Central memory CD8-positive, alpha-beta T cell (primary cell): ENCODE data around the gene LRRC59.

ENCODE experiments used
- ATAC-seq: fragments of 150-1000 bp; cut with Tn5 transposase; replicated peaks from 2 replicates; pipeline ENCODE4 v1.10.0; 2022; ENCODE audit warnings: mild to moderate bottlenecking, moderate FRiP score, moderate number of reproducible peaks; ENCODE audit not compliant: poor library complexity, severe bottlenecking; ENCODE audit errors: extremely low read depth
- DNase-seq, 2 donors: peaks; one replicate each; pipeline ENCODE4 v3.0.0; 2021; ENCODE audit warnings: low spot score in 2 of 2
- H3K27ac Mint-ChIP-seq: one replicate; pipeline ENCODE4 v1.8.0; 2022; ENCODE audit warnings: low read depth, mild to moderate bottlenecking, moderate library complexity, mixed read lengths
- H3K27me3 Mint-ChIP-seq: one replicate; pipeline ENCODE4 v1.8.0; 2022; ENCODE audit warnings: mixed read lengths
- H3K36me3 Mint-ChIP-seq: one replicate; pipeline ENCODE4 v1.8.0; 2022; ENCODE audit warnings: mild to moderate bottlenecking, moderate library complexity, mixed read lengths; ENCODE audit not compliant: insufficient read depth
- H3K4me1 Mint-ChIP-seq: one replicate; pipeline ENCODE4 v1.8.0; 2022; ENCODE audit warnings: mixed read lengths
- H3K4me3 Mint-ChIP-seq: one replicate; pipeline ENCODE4 v1.8.0; 2022; ENCODE audit warnings: mild to moderate bottlenecking, moderate library complexity, mixed read lengths
- H3K9me3 Mint-ChIP-seq: one replicate; pipeline ENCODE4 v1.8.0; 2022; ENCODE audit warnings: mixed read lengths

Gene LRRC59

DNA sequence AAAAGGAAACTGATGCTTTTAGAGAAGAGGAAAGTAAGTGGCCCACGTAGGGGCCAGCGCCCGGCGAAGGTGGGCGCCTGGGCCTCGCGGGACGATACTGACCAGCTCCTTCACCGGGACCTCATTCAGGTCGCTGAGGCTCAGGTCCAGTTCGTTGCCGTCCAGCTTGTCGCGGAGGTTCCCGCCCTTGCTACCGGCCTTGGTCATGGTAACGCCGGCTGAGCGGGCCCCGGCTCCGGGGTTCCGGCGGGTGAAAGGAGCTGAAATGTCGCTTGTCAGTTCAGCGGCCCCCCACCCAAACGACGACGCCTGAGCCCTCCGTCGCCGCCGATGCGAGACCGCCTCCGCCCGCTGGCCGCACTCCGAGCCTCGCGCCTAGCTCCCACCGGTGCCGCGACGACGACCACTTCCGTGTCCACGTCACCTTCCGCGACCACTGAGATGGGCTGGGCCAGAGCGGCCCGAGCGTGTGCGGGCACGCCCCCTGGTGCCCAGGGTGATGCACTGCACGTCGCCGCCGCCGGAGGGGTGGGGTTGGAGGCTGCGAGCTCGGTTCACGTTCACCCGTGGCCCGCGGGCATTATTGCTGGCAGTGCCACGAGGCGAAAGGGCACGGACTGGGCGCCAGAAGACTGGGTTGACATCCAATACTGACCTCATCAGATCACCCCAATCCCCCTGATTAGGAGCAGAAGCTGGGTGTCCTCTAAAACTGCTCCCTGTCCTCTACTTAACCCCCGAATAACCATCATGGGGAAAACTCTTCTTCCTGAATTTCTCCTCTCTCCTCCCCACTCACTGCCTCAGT is at the start of gene LRRC59:
LRRC59 (minus strand) TSS at position 413 of the 808 bp plus-strand sequence; CDS start at position 207, 206 bp downstream.
- H3K4me1 Mint-ChIP-seq = peaks cover 38% of the 10 kb centered on the region
- H3K27me3 Mint-ChIP-seq = no peaks in the 10 kb centered on the region
- peak within 1 kb of the TSS; percentile 80 for H3K4me3 Mint-ChIP-seq

DNA sequence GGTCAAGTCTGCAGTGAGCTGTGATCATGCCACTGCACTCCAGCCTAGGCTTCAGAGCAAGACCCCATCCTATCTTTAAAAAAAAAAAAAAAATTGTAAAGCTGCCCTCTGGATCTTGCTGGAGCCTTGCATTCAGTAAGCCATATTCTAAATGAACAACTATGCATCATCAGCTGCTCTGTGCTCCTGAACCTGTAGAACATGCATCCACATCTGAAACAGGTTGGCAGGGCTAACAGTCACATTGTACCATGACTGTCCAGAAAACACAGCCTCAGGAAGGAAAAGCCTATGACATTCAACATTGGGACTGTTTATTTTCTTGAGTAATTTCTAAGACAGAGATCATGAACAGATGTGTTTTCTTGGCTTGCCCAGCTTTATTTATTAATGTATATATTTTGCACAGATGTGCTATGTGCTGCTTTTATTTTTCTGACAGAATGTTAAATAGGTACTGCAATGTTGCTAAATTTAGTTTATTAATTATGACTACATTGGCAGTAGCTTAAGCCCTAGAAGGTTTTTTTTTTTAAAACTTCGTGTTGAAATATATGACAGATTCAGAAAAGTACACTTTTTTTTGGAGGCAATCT is 48.5 kb upstream of the LRRC59 start:
- Mint-ChIP-seq H3K4me3 (no peak overlapping the region), H3K27ac (no peak overlapping the region), H3K36me3 (no peaks in the 10 kb centered on the region), H3K27me3 (no peaks in the 10 kb centered on the region), H3K9me3 (no peaks in the 10 kb centered on the region), H3K4me1 (no peaks in the 10 kb centered on the region)
- ATAC-seq (no peak), DNase-seq (no peak)

More for the DNA sequence above, at the start of gene LRRC59:
- no peaks in the 10 kb centered on the region for H3K9me3 Mint-ChIP-seq
- ATAC-seq (peak; percentile 93), DNase-seq (peak; percentile 92 to 98)
- H3K36me3 Mint-ChIP-seq = peaks cover 27% of the 10 kb centered on the region
- peak within 1 kb of the TSS; percentile 62 for H3K27ac Mint-ChIP-seq

DNA sequence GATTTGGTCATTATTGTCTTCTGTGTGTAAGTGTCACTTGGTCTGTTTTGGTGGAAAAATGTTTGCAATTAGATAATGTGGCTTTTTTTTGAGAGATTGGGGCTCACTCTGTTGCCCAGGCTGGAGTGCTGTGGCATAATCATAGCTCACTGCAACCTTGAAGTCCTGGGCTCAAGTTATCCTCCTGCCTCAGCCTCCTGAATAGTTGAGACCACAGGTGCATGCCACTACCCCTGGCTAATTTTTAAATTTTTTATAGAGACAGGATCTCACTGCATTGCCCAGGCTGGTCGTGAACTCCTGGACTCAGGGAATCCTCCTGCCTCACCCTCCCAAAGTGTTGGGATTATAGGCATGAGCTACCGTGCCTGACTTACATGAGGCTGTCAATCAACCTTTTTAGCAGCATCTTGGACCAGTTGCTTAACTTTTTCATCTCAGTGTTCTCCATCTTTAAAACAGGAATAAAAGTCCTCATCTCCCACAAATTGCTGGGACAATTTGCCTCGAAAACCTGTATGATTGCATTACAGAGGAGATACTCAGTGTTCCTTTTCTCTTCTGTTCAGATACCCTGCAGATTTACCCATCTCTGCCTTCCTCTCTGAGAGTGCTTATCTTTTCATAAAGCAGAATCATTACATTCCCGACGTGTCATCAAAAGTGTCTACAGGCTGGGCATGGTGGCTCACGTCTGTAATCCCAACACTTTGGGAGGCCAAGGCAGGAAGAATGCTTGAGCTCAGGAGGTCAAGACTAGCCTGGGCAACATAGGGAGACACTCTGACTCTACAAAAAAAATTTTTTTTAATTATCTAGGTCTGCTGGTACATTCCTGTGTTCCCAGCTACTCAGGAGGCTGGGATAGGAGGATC is 47.8 kb upstream of the LRRC59 start:
- no peaks in the 10 kb centered on the region for H3K9me3 Mint-ChIP-seq
- no peak overlapping the region for H3K4me3 Mint-ChIP-seq
- no peak overlapping the region for H3K27ac Mint-ChIP-seq
- DNase-seq (no peak), ATAC-seq (no peak)
- no peaks in the 10 kb centered on the region for H3K27me3 Mint-ChIP-seq
- no peaks in the 10 kb centered on the region for H3K4me1 Mint-ChIP-seq
- no peaks in the 10 kb centered on the region for H3K36me3 Mint-ChIP-seq

DNA sequence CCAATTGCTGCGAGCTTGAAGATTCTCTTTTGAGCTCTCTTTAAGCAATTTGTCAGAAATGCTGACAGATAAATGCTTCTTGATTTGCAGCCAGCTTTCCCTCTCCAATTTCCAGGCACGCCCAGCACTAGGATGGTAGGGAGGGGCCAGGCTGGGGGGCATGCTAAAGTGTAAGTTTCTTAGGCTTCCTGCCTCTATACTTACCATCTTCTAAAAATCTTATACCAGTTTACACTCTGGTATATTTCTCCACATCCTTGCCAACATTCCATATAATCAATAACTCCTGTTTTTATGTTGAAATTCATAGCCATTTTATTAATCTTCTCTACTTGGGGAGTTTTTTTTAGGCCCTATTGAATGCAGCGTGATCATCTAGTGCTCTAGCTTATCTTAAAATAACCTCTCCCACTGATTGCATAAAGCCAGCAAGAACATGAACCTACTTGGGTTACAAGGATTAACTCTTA is 46.2 kb upstream of the LRRC59 start:
- Mint-ChIP-seq H3K4me3 (no peak overlapping the region), H3K4me1 (no peaks in the 10 kb centered on the region)
- no peak for ATAC-seq

DNA sequence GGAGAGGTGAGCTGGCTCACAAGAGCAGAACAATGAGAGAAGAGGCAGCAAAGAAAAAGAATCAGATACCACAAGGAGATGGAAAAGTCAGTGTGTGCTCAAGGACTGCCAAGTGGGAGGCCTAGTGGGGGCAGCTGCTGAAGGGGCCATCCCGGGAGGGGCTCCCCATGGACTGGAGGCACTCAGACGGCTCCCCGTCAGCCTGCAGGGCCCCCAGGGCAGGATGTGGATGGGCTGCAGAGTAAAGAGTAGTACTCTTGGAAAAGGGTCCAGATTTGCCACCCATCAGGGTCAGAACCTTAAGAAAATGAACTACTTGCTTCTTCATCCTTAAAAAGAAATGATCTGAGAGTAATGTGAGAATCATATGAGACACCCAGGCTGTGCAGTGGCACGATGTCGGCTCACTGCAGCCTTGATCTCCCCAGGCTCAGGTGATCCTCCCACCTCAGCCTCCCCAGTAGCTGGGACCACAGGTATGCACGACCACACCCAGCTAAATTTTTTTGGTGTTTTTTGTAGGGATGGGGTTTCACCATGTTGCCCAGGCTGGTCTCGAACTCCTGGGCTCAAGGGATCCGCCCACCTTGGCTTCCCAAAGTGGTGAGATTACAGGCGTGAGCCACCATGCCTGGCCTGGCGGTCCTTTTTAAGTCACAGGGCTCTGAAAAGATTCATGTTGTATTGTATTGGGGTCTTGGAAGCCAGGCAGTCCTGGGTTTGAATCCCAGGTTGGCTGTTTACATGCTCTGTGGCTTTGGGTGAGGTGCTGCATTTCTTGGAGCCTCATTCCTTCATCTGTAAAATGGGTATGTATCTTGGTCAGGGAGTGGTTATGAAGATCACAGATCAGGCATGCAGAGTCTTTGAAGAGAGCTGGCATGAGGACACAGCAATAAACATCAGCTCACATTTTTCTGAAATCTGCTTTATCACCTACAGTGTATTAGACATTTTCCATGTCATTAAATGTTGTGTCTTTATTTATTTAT is 43.8 kb upstream of the LRRC59 start:
- Mint-ChIP-seq H3K4me1 (no peaks in the 10 kb centered on the region), H3K4me3 (no peak overlapping the region), H3K9me3 (no peaks in the 10 kb centered on the region), H3K27me3 (no peaks in the 10 kb centered on the region), H3K36me3 (no peaks in the 10 kb centered on the region), H3K27ac (no peak overlapping the region)
- DNase-seq = no peak
- ATAC-seq = no peak

More for the DNA sequence above, 46.2 kb upstream of the LRRC59 start:
- H3K36me3 Mint-ChIP-seq = no peaks in the 10 kb centered on the region
- H3K9me3 Mint-ChIP-seq = no peaks in the 10 kb centered on the region
- no peaks in the 10 kb centered on the region for H3K27me3 Mint-ChIP-seq
- no peak for DNase-seq
- no peak overlapping the region for H3K27ac Mint-ChIP-seq

DNA sequence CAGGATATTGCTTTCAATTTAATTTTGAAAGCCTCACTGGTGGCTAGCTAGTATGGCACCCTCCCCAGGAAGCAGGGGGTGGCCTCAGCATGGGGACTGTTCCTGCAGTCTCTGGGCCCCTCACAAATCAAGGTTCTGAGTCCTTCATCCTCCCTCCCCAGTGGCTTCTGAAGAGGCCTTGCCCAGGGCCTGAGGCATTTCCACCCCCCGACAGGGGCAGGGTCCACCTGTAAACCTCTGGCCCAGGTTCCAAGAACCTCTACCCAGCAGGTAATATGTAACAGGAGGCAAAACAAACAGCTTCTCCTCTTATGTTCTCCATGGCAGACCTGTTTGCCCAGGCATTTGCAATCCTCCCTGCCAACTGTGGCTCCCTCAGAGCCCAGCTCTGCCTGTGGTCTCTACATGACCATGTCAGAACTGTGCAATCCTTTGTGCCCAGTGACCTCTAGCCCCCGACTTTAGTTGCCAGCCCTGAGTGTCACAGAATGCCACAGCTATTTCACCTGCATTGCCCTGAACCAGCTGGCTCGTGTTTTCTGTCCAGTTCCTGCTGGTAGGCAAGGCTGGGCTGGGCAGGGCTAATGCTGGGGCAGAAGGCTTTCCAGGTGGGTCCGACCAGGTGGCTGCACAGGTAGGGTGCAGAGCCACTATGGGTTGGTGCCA is 43.0 kb upstream of the LRRC59 start:
- Mint-ChIP-seq H3K4me1 (no peaks in the 10 kb centered on the region), H3K4me3 (no peak overlapping the region), H3K36me3 (no peaks in the 10 kb centered on the region), H3K27me3 (no peaks in the 10 kb centered on the region), H3K27ac (no peak overlapping the region), H3K9me3 (no peaks in the 10 kb centered on the region)
- DNase-seq (no peak), ATAC-seq (no peak)

DNA sequence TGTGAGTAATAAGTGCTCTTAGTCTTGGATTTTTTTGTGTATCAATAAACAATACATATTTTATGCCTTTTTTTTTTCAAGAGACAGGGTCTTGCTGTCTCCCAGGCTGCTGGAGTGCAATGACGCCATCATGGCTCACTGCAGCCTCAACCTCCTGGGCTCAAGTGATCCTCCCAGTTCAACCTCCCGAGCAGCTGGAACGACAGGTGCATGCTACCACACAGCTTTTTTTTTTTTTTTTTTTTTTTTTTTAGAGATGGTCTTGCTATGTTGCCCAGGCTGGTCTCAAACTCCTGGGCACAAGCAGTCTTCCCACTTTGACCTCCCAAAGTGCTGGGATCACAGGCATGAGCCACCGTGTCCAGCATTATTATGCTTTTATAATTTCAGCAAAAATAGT is 41.7 kb upstream of the LRRC59 start:
- no peak for DNase-seq
- Mint-ChIP-seq H3K27me3 (no peaks in the 10 kb centered on the region), H3K27ac (no peak overlapping the region), H3K36me3 (peaks cover 3% of the 10 kb centered on the region), H3K4me1 (no peaks in the 10 kb centered on the region), H3K4me3 (no peak overlapping the region), H3K9me3 (no peaks in the 10 kb centered on the region)
- no peak for ATAC-seq

DNA sequence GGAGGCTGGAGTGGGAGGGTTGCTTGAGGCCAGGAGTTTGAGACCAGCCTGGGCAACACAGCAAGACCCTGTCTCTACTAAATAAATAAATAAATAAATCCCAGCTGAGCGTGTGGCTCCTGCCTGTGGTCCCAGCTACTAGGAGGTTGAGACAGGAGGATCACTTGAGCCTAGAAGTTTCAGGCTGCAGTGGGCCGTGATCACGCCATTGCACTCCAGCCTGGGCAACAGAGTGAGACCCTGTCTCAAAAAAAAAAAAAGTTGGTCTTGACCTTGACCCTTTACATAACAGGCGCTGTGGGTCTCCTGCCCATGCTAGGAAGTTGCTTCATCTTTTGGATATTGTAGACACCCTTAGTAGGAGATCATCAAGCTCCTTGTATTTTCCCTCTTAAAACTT is 40.1 kb upstream of the LRRC59 start:
- no peaks in the 10 kb centered on the region for H3K9me3 Mint-ChIP-seq
- no peaks in the 10 kb centered on the region for H3K27me3 Mint-ChIP-seq
- DNase-seq = no peak
- no peak for ATAC-seq
- peaks cover under 1% of the 10 kb centered on the region for H3K4me1 Mint-ChIP-seq
- peaks cover 4% of the 10 kb centered on the region for H3K36me3 Mint-ChIP-seq
- H3K4me3 Mint-ChIP-seq = no peak overlapping the region
- no peak overlapping the region for H3K27ac Mint-ChIP-seq

DNA sequence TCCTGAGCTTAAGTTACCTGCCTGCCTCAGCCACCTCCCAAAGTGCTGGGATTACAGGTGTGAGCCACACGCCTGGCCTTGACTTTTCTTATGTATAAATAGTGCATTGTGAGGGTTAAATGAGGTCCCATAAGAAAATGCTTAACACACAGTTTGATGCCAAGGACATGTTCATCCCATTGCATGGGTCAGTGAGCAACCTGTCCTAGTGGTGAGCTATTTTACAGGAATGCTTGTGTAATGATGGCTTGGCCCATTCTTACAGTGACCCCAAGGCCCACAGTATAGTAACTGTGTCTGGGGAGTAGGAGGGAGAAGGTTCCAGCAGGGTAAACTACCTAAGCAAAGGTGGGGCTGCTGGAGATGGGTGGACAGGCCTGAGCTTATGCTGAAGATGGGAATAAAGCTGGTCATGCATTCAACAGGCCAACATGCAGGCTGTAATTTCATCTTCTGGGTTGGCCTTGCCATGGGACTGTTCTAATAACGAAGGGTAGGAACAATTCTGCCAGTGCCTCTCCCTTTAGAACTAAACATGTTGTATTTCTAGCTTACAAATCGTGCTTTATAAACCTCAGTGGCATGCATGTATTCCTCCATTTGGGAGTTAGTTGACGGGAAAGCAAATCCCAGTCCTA is 34.9 kb upstream of the LRRC59 start:
- Mint-ChIP-seq H3K9me3 (no peaks in the 10 kb centered on the region), H3K36me3 (peaks cover 8% of the 10 kb centered on the region), H3K4me3 (no peak overlapping the region), H3K27ac (no peak overlapping the region), H3K4me1 (peaks cover 12% of the 10 kb centered on the region), H3K27me3 (no peaks in the 10 kb centered on the region)
- ATAC-seq (no peak), DNase-seq (no peak)

DNA sequence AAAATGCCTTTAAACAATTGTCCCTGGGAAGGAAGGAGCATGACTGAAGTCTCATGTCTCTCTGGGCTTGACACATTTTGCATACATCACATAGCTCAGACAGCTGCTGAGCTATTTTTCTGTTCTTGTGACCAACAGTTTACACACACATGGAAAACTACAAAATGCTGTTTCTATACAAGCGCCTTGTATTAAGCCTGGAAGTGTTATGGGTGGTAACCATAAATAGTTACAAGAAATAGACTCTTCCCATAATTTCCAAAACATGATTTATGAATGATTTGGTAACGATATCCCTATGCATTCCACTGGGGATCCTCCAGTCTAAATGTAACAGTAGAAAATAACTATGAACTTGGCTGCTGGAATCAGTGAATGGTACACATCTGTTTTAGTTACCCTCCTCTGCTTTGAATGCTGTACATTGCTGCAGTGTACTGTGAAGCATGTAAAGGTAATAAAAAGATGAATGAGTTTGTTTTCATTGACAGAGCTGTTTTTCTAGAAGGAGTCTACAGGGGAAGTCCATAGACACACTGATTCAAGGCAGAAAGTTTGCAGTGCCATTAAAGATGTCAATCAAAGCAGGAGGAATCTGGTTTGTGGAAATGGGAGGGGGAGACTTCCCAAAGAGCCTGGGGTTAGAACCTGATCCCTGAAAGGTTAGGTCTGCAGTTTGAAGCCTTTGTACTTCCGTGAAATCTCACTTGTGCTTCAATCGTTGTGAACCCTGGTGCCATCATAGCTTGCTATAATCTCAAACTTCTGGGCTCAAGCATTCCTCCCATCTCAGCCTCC is 33.7 kb upstream of the LRRC59 start:
- H3K9me3 Mint-ChIP-seq = no peaks in the 10 kb centered on the region
- H3K36me3 Mint-ChIP-seq = peaks cover 8% of the 10 kb centered on the region
- no peaks in the 10 kb centered on the region for H3K27me3 Mint-ChIP-seq
- DNase-seq (no peak), ATAC-seq (no peak)
- H3K4me3 Mint-ChIP-seq = no peak overlapping the region
- peaks cover 21% of the 10 kb centered on the region for H3K4me1 Mint-ChIP-seq
- H3K27ac Mint-ChIP-seq = no peak overlapping the region
